Adipocyte (in vitro differentiated cells): ENCODE results near the gene NINJ2.

ENCODE experiments used
- DNase-seq: peaks from one replicate; pipeline ENCODE4 v3.0.0-alpha.2; 2015; ENCODE audit warnings: low read depth
- H3K27me3 ChIP-seq: replicated peaks from 2 replicates; pipeline ENCODE4 v1.7.0; 2013; ENCODE audit warnings: mild to moderate bottlenecking, low read length, moderate library complexity; ENCODE audit not compliant: control insufficient read depth, insufficient read depth
- H3K36me3 ChIP-seq: 2 replicates; pipeline ENCODE4 v1.7.0; 2013; ENCODE audit warnings: low read length, mild to moderate bottlenecking, moderate library complexity; ENCODE audit not compliant: control insufficient read depth, insufficient read depth, severe bottlenecking
- H3K4me1 ChIP-seq: 2 replicates; pipeline ENCODE4 v1.7.0; 2013; ENCODE audit warnings: mild to moderate bottlenecking, low read length, moderate library complexity; ENCODE audit not compliant: control insufficient read depth, insufficient read depth
- H3K4me3 ChIP-seq: 2 replicates; pipeline ENCODE4 v1.7.0; 2013; ENCODE audit warnings: mild to moderate bottlenecking, low read length, moderate library complexity
- H3K9ac ChIP-seq: 2 replicates; pipeline ENCODE4 v1.7.0; 2013; ENCODE audit warnings: mild to moderate bottlenecking, low read length, moderate library complexity
- H3K9me3 ChIP-seq: 2 replicates; pipeline ENCODE4 v1.7.0; 2013; ENCODE audit warnings: mild to moderate bottlenecking, low read length, moderate library complexity; ENCODE audit not compliant: control insufficient read depth

Gene NINJ2

DNA sequence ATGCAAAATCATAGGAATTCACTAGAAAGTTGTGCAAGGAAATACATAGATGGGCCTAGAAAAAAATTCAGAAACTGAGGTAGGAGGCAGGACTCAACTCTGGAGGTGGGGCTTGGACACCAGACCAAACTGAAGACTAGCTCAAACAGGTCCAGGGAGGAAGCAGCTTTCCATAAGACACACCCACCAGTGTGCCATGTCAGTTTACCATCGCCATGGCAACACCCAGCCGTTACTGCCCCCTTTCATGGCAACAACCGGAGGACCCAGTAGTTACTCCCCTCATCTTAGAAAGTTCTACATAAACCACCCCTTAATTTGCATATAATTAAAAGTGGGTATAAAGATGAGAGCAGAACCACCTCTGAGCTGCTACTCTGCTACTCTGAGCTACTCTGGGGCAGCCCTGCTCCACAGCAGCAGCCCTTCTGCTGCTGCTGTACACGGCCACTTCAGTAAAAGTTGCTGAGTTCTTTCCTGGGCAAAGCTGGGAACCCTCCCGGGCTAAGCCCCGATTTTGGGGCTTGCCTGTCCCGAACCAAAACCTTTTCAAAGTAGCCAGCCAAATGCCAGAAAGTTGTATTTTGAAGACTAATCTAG is 30.8 kb upstream of the NINJ2 start:
- H3K27me3 ChIP-seq = no peaks in the 10 kb centered on the region
- DNase-seq = no peak
- H3K4me1 ChIP-seq = peaks cover 7% of the 10 kb centered on the region
- H3K36me3 ChIP-seq = no peaks in the 10 kb centered on the region
- H3K4me3 ChIP-seq = no peak overlapping the region
- H3K9ac ChIP-seq = no peak overlapping the region
- H3K9me3 ChIP-seq = peaks cover 31% of the 10 kb centered on the region

DNA sequence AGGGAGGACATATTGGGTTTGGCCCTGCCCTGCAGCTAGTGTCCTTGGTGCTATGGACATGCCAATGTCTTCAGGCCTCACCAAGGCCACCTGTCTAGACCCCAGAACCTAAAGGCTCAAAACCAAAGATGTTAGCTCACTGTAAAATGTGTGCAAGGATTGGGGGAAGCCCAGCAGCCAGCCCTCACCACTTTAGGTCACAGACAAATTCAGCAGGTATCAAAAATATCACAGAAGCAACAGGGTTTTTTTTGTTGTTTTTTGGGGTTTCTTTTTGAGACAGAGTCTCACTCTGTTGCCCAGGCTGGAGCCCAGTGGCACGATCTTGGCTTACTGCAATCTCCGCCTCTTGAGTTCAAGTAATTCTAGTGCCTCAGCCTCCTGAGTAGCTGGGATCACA is 29.0 kb upstream of the NINJ2 start:
- peaks cover 7% of the 10 kb centered on the region for H3K4me1 ChIP-seq
- no peak overlapping the region for H3K9ac ChIP-seq
- DNase-seq = no peak
- H3K27me3 ChIP-seq = no peaks in the 10 kb centered on the region
- no peaks in the 10 kb centered on the region for H3K36me3 ChIP-seq
- H3K9me3 ChIP-seq = peaks cover 13% of the 10 kb centered on the region
- H3K4me3 ChIP-seq = no peak overlapping the region

DNA sequence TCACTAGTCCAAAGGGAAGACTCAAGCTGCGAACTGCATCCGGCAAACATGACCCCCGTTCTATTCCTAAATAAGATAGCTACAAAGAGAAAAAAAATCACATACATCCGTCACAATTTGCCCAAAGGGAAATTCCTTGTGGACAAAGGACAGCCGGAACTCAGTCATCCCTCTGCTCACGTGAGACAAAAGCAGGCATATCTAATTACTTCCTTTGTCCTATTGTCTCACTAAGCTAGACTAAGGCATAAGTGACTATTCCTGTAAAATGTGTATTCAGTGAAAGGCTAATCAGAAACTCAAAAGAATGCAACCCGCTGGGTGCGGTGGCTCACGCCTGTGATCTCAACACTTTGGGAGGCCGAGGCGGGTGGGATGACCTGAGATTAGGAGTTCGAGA is 27.2 kb upstream of the NINJ2 start:
- H3K36me3 ChIP-seq = no peaks in the 10 kb centered on the region
- H3K9ac ChIP-seq = no peak overlapping the region
- H3K4me1 ChIP-seq = peaks cover 7% of the 10 kb centered on the region
- H3K9me3 ChIP-seq = no peaks in the 10 kb centered on the region
- H3K27me3 ChIP-seq = no peaks in the 10 kb centered on the region
- no peak for DNase-seq
- H3K4me3 ChIP-seq = no peak overlapping the region

DNA sequence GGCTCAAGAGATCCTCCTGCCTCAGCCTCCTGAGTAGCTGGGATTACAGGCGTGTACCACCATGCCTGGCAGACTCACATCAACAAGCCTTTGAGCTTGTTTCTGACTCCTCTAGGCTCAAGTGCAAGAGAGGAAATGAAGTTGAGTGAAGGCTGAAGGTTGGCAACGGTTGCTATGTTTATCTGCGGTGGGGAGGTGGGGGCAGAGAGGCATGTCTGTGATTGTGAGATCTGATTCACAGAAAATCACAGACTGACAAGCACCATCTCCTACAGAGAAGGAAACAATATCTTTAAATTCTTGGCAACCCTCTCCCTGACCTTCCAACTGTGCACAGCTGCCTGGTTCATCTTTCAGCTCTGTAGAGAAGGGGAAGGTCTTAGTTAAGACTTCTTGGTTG is 22.1 kb upstream of the NINJ2 start:
- no peak overlapping the region for H3K4me3 ChIP-seq
- H3K4me1 ChIP-seq = no peaks in the 10 kb centered on the region
- DNase-seq = no peak
- no peaks in the 10 kb centered on the region for H3K9me3 ChIP-seq
- H3K9ac ChIP-seq = no peak overlapping the region
- H3K36me3 ChIP-seq = no peaks in the 10 kb centered on the region
- H3K27me3 ChIP-seq = no peaks in the 10 kb centered on the region

DNA sequence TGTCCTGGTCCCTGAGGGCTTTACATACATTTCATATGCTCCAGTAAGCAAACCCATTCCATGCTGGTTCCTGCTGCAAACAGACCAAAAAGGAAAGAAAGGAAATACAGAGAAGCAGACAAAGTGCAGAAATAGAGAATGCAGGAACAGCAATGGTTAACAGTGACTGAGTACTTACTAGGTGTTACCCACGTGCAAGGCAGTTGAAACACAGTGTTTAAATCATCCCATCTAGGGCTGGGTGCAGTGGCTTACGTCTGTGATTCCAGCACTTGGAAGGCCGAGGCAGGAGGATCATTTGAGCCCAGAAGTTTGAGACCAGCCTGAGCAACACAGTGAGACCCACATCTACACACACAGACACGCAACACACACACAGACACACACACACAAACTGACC is 21.2 kb upstream of the NINJ2 start:
- Histone ChIP-seq H3K4me3 (no peak overlapping the region), H3K36me3 (no peaks in the 10 kb centered on the region), H3K9ac (no peak overlapping the region), H3K27me3 (no peaks in the 10 kb centered on the region), H3K9me3 (no peaks in the 10 kb centered on the region), H3K4me1 (no peaks in the 10 kb centered on the region)
- DNase-seq = no peak

DNA sequence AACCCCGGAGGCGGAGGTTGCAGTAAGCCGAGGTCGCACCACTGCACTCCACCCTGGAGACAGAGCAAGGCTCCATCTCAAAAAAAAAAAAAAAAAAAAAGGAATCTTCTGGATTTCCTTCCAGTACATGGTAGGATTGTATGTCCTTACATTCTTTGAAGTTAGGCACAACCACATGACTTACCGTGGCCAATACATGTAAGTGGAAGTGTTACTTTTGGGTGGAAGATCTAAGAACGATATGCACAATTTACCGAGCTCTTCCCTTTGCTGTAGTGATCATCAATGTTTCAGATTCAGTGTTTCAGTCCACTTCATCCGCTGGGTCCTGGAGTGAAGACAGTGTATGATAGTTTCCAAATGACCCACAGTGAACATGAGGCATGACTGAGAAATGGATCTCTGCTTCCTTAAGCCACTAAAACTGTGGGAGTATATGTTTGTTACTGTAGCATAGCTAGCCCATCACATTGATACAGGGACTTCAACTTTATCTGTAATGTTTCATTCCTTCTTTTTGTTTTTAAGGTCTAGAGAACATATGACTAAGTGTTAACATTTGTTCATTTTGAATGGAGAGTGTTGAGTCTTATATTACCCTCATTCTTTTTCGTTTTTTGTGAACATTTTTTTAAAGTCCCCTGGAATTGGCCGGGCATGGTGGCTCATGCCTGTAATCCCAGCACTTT is 18.5 kb upstream of the NINJ2 start:
- no peaks in the 10 kb centered on the region for H3K36me3 ChIP-seq
- no peak for DNase-seq
- no peaks in the 10 kb centered on the region for H3K9me3 ChIP-seq
- no peaks in the 10 kb centered on the region for H3K4me1 ChIP-seq
- no peak overlapping the region for H3K9ac ChIP-seq
- no peak overlapping the region for H3K4me3 ChIP-seq
- no peaks in the 10 kb centered on the region for H3K27me3 ChIP-seq

DNA sequence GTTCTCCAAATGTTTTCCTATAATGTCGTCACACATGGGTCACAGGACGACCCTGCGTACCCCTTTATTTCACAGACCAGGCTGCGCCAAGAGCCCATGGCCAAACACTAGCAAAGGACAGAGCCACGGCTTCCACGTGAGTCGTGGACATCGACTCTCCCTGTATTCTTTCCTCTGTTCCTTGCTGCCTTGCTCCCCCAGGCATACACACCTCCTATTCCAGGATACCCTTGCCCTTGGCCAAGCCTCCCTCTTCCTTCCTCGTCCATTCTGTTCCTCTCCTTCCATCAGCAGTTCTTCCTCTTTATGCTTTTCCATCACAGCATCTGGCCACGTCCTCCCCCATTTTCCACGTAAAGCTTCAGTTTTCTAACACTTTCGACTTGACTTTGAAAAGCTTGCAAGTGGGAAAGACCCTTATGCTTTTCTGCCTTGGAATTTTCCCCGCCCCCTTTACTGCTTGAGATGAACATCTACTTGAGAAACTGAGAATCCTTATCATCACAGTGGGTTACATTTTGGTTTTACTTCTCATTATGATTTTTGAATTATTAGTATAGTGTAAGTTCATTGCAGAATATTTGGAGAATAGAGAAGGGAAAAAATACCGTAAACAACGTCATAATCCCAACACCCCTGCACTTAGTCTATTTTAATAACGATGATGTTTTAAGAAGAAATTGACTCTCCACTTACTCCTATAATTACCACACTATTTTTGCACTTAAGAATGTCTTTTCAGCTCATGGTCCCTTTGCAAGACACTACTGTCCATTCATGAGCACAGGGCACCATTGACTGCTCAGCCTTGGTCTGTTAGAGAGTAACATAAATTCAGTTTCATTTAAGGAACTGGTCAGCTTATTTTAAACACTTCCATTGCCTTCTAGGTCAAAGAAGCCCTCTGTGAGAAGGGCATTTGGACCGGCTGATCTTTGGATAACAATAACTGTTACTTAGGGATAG is 15.8 kb upstream of the NINJ2 start:
- Histone ChIP-seq H3K36me3 (no peaks in the 10 kb centered on the region), H3K9me3 (no peaks in the 10 kb centered on the region), H3K4me1 (no peaks in the 10 kb centered on the region), H3K9ac (no peak overlapping the region), H3K4me3 (no peak overlapping the region), H3K27me3 (no peaks in the 10 kb centered on the region)
- DNase-seq = no peak

DNA sequence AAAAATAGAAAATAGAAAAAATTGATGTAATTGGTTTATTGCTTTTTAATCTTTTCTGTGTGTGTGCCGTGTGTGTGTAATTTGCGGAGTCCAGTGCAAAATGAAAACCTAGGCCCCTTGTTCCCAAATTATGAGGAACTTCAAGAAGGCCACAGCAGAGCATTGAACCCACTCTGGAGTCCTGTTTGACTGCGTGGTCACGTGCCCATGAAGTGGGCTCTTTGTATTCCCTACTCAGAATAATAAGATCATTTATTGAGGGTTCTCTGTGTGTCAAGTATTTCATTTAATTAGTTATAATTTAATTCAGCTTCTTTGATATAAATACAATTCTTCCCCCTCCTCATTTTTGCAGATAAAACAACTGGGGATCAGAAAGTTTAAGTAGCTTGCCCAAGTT is 12.3 kb upstream of the NINJ2 start:
- Histone ChIP-seq H3K9me3 (no peaks in the 10 kb centered on the region), H3K36me3 (no peaks in the 10 kb centered on the region), H3K9ac (no peak overlapping the region), H3K4me3 (no peak overlapping the region), H3K4me1 (no peaks in the 10 kb centered on the region), H3K27me3 (no peaks in the 10 kb centered on the region)
- no peak for DNase-seq

DNA sequence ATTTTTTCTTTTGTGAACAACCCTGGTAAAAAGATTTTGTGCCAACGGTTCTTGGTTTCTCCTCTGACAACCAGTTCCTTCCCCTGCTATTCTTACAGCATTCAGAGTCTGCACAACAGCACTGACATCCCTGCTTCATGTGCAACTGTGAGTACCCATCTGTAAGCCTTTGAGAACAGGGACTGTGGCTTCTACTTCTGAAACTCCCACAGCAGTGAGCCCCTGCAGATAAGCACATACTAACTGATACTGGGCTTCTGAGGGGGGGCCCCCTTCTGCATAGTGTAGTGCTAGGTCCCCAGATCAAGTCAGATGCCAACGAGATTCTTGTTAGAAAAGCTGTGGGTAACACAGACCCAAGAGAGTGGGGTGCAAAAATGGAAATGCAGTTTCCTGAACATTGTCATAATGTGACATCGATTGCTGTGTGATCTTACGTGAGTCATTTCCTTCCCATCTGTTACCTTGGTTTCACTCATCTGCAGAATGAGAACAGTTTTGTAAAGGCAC is 11.1 kb upstream of the NINJ2 start:
- no peak overlapping the region for H3K4me3 ChIP-seq
- H3K4me1 ChIP-seq = no peaks in the 10 kb centered on the region
- no peak for DNase-seq
- no peaks in the 10 kb centered on the region for H3K36me3 ChIP-seq
- no peaks in the 10 kb centered on the region for H3K9me3 ChIP-seq
- H3K27me3 ChIP-seq = no peaks in the 10 kb centered on the region
- no peak overlapping the region for H3K9ac ChIP-seq

DNA sequence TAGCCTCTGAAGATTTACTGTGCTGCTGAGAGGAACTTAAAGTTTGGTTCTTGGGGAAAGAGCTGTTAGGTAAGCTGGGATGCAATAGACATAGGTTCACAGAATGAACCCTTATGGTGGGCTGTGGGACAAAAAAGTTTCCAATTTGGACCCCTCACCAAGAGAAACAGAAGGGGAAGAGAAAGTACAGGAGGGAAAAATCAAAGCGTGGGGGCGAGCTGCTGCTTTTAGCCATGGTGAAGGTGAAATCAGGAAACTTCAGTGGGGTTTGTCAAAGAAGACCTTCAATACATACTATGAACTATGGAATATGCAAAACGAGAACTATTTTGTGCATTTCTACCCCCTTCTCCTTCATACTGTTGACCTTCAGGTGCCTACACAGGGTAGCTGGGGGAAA is 10.6 kb upstream of the NINJ2 start:
- Histone ChIP-seq H3K9me3 (no peaks in the 10 kb centered on the region), H3K36me3 (no peaks in the 10 kb centered on the region), H3K4me1 (no peaks in the 10 kb centered on the region), H3K27me3 (no peaks in the 10 kb centered on the region), H3K9ac (no peak overlapping the region), H3K4me3 (no peak overlapping the region)
- DNase-seq = no peak

DNA sequence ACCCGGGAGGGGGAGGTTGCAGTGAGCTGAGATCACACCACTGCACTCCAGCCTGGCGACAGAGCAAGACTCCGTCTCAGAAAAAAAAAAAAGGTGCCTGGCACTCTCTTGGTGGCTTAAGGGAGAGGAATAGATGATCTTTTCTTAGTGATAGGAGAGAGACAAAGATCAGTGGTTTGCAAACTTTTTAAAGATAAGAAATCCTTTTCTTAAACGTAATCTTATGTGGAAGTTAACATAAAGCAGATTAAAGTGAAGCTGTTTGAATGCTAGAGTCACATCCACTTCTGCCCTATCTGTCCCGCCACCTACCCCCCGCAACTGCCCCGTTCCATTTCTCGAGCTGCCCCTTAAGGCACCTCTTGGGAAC is 6.3 kb upstream of the NINJ2 start:
- Histone ChIP-seq H3K9ac (no peak overlapping the region), H3K36me3 (no peaks in the 10 kb centered on the region), H3K4me1 (peaks cover 6% of the 10 kb centered on the region), H3K27me3 (peaks cover 3% of the 10 kb centered on the region), H3K4me3 (no peak overlapping the region), H3K9me3 (no peaks in the 10 kb centered on the region)
- DNase-seq = no peak
